ENCODE data around the gene PHLDA2.

DNA sequence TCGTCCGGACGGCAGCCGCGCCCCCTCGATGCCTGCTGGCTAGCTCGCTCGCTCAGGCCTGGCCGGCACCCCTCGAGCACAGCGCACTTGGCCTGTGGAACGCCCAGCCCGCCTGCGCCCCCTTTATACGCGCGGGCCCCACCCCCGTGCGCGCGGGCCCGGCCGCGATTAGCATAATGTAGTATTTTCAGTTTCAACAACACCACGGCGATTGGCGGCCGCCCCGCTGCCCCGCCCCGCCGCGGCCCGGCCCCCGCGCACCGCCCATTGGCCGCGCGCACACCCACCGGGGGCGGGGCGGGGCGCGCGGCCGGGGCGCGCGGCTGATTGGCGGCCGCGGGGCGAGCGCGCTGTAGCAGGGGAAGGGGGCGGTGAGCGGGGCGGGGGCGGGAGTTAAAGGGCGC, 43.5 kb downstream of the PHLDA2 start, which contains the start of gene CDKN1C:
- TF ChIP-seq YY1 (IDR thresholded peaks at IDR 0.05; ENCODE audit: extremely low read depth, insufficient replicate concordance, low read depth, low read length) (peak; percentile 9), SRF (IDR thresholded peaks at IDR 0.05; ENCODE audit: low read depth) (no peak), POLR2A (IDR thresholded peaks at IDR 0.05; ENCODE audit: borderline replicate concordance, extremely low read depth, insufficient read depth, insufficient read length) (peak; percentile 93)
- TF ChIP-seq, protein P1, sequence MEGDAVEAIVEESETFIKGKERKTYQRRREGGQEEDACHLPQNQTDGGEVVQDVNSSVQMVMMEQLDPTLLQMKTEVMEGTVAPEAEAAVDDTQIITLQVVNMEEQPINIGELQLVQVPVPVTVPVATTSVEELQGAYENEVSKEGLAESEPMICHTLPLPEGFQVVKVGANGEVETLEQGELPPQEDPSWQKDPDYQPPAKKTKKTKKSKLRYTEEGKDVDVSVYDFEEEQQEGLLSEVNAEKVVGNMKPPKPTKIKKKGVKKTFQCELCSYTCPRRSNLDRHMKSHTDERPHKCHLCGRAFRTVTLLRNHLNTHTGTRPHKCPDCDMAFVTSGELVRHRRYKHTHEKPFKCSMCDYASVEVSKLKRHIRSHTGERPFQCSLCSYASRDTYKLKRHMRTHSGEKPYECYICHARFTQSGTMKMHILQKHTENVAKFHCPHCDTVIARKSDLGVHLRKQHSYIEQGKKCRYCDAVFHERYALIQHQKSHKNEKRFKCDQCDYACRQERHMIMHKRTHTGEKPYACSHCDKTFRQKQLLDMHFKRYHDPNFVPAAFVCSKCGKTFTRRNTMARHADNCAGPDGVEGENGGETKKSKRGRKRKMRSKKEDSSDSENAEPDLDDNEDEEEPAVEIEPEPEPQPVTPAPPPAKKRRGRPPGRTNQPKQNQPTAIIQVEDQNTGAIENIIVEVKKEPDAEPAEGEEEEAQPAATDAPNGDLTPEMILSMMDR (IDR thresholded peaks at IDR 0.05 in 2 of 3, conservative IDR thresholded peaks at IDR 0.05 in 1 of 3; ENCODE audit: borderline replicate concordance in 1 of 3, insufficient read depth in 1 of 3, low read depth in 2 of 3, low read length in 2 of 3) = no peak
